Activated naive CD8-positive, alpha-beta T cell (primary cell): Measurements from ENCODE around the gene KAT14.
"Not testable (repeated sequence)": the region's sequence is repeated elsewhere in the genome, so short reads cannot be mapped to it uniquely, and the experiment has no call there.

ENCODE experiments used
- H3K27ac Mint-ChIP-seq: one replicate; pipeline ENCODE4 v1.8.0; 2021; ENCODE audit warnings: mixed read lengths
- H3K27me3 Mint-ChIP-seq: one replicate; pipeline ENCODE4 v1.8.0; 2021; ENCODE audit warnings: mixed read lengths
- H3K36me3 Mint-ChIP-seq: one replicate; pipeline ENCODE4 v1.8.0; 2021; ENCODE audit warnings: mixed read lengths
- H3K4me1 Mint-ChIP-seq: one replicate; pipeline ENCODE4 v1.8.0; 2021; ENCODE audit warnings: low read depth, mixed read lengths
- H3K4me3 Mint-ChIP-seq: one replicate; pipeline ENCODE4 v1.8.0; 2021; ENCODE audit warnings: mild to moderate bottlenecking, mixed read lengths
- H3K9me3 Mint-ChIP-seq: one replicate; pipeline ENCODE4 v1.8.0; 2021; ENCODE audit warnings: low read depth, mixed read lengths

Gene KAT14

DNA sequence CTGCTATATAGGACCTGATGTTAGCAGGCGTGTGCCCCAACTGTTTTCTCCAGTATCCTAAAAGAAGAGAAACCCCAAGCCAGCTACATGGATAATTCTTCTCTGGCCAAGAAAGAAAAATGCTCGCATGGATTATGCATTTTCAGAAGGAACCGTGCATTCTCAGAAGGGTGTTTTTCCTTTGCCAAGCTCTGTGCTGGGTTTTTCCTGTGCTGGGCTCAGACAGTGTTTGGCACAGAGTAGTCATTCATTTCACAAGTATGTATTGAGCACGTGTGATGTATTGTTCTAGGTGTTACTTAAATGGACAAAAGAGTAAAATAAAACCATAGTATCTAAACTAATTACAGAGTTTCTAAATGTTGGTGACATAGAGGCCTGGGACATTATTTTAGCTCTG lies 88.0 kb downstream of the KAT14 start:
- Mint-ChIP-seq H3K27me3 (no peaks in the 10 kb centered on the region), H3K9me3 (no peaks in the 10 kb centered on the region), H3K4me1 (no peaks in the 10 kb centered on the region), H3K36me3 (no peaks in the 10 kb centered on the region), H3K27ac (no peak overlapping the region), H3K4me3 (no peak overlapping the region)

DNA sequence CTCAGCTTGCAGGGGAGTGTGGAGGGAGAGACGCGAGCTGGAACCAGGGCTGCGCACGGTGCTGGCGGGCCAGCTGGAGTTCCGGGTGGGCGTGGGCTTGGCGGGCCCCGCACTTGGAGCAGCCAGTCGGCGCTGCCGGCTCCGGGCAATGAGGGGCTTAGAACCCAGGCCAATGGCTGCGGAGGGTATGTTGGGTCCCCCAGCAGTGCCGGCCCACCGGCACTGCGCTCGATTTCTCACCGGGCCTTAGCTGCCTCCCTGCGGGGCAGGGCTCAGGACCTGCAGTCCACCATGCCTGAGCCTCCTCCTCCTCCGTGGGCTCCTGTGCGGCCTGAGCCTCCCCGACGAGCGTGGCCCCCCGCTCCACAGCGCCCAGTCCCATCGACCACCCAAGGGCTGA lies 89.1 kb downstream of the KAT14 start:
- H3K27me3 Mint-ChIP-seq, H3K4me3 Mint-ChIP-seq, H3K27ac Mint-ChIP-seq, H3K9me3 Mint-ChIP-seq, H3K4me1 Mint-ChIP-seq, H3K36me3 Mint-ChIP-seq: not testable (repeated sequence)

- Mint-ChIP-seq H3K9me3 (no peaks in the 10 kb centered on the region), H3K27me3 (peaks cover 16% of the 10 kb centered on the region), H3K4me3 (no peak overlapping the region), H3K4me1 (no peaks in the 10 kb centered on the region), H3K36me3 (no peaks in the 10 kb centered on the region), H3K27ac (no peak overlapping the region)
Observed at GRCh38 chr20:18233408-18233943, 95.8 kb downstream of the KAT14 start.
